ENCODE results near the gene CEP152. TPM values are rescaled to one million over a fixed set of nuclear protein-coding genes. Genes with fewer than 3 reads are reported as not detected.

Gene CEP152
- total and polyA plus RNA-seq, 9 of the 15 experiments (the other 6 are each of a cell fraction or from before 2014, with no cell fraction given): 9.9 to 43.0 (median 23.6) TPM

DNA sequence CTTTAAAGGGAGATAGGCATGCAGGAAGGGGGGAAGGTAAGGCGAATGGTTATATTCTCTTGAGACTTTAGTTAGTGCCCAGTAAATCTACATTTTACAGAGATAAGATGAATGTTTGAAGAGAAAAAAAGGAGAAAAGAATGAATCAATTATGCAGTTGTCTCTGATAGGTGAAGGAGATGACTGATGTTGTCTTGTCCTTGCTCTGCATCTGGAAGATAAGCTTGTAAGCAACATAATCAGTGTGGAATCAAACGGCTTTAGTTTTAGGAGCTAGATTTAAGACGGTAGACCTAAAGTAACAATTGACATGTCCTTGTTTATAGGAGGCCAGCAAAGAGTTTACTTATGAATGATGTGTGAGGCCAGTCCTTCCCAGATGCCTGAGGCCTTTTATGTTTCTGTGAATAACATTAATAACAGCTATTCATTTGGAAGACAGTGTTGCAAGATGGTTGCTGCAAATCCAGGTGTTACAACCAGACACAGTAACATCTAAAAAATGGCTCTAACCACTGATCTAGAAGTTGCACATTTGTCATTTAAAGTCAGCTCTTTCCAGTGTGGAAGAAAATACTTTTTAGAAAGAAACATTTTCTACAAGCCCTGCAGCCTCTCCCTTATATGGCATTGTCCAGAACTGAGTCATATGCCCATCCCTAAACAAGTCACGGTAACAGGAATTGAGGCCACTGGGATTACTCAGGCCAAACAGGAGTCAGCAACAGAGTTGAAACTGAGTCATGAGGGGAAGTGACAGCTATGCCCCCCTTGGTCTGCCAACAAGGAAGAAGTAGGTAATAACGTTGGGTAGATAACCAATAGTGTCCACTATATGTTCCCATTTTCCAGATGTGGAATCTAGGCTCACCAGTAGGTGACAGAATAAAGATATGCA, 87.9 kb downstream of the CEP152 start (continued):
- TF ChIP-seq, protein P1, sequence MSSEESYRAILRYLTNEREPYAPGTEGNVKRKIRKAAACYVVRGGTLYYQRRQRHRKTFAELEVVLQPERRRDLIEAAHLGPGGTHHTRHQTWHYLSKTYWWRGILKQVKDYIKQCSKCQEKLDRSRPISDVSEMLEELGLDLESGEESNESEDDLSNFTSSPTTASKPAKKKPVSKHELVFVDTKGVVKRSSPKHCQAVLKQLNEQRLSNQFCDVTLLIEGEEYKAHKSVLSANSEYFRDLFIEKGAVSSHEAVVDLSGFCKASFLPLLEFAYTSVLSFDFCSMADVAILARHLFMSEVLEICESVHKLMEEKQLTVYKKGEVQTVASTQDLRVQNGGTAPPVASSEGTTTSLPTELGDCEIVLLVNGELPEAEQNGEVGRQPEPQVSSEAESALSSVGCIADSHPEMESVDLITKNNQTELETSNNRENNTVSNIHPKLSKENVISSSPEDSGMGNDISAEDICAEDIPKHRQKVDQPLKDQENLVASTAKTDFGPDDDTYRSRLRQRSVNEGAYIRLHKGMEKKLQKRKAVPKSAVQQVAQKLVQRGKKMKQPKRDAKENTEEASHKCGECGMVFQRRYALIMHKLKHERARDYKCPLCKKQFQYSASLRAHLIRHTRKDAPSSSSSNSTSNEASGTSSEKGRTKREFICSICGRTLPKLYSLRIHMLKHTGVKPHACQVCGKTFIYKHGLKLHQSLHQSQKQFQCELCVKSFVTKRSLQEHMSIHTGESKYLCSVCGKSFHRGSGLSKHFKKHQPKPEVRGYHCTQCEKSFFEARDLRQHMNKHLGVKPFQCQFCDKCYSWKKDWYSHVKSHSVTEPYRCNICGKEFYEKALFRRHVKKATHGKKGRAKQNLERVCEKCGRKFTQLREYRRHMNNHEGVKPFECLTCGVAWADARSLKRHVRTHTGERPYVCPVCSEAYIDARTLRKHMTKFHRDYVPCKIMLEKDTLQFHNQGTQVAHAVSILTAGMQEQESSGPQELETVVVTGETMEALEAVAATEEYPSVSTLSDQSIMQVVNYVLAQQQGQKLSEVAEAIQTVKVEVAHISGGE (CRISPR knock-in tag; IDR thresholded peaks at IDR 0.05): 0 out of 6 replicates have a peak, but pooled peaks of 1 of the 3 experiments have one; percentile 9
- TF ChIP-seq, protein P2, sequence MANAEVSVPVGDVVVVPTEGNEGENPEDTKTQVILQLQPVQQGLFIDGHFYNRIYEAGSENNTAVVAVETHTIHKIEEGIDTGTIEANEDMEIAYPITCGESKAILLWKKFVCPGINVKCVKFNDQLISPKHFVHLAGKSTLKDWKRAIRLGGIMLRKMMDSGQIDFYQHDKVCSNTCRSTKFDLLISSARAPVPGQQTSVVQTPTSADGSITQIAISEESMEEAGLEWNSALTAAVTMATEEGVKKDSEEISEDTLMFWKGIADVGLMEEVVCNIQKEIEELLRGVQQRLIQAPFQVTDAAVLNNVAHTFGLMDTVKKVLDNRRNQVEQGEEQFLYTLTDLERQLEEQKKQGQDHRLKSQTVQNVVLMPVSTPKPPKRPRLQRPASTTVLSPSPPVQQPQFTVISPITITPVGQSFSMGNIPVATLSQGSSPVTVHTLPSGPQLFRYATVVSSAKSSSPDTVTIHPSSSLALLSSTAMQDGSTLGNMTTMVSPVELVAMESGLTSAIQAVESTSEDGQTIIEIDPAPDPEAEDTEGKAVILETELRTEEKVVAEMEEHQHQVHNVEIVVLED (CRISPR knock-in tag; IDR thresholded peaks at IDR 0.05): no peak
- no peak for TF ChIP-seq IFI16 (CRISPR knock-in tag; IDR thresholded peaks at IDR 0.05)
- TF ChIP-seq, protein P3, sequence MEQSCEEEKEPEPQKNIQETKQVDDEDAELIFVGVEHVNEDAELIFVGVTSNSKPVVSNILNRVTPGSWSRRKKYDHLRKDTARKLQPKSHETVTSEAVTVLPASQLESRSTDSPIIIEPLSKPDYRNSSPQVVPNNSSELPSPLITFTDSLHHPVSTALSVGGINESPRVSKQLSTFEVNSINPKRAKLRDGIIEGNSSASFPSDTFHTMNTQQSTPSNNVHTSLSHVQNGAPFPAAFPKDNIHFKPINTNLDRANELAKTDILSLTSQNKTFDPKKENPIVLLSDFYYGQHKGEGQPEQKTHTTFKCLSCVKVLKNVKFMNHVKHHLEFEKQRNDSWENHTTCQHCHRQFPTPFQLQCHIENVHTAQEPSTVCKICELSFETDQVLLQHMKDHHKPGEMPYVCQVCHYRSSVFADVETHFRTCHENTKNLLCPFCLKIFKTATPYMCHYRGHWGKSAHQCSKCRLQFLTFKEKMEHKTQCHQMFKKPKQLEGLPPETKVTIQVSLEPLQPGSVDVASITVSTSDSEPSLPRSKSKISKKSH (CRISPR knock-in tag; IDR thresholded peaks at IDR 0.05): no peak
- TF ChIP-seq, protein P4, sequence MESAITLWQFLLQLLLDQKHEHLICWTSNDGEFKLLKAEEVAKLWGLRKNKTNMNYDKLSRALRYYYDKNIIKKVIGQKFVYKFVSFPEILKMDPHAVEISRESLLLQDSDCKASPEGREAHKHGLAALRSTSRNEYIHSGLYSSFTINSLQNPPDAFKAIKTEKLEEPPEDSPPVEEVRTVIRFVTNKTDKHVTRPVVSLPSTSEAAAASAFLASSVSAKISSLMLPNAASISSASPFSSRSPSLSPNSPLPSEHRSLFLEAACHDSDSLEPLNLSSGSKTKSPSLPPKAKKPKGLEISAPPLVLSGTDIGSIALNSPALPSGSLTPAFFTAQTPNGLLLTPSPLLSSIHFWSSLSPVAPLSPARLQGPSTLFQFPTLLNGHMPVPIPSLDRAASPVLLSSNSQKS (CRISPR knock-in tag; IDR thresholded peaks at IDR 0.05): no peak
- no peak for TF ChIP-seq MCM2 (IDR thresholded peaks at IDR 0.05; ENCODE audit: low read depth)
- 0 out of 2 replicates have a peak, but pooled peaks have one; percentile 24 for TF ChIP-seq JUN (IDR thresholded peaks at IDR 0.05; ENCODE audit: borderline replicate concordance, low read depth, low read length)
- TF ChIP-seq JUN (CRISPR knock-in tag; IDR thresholded peaks at IDR 0.05; ENCODE audit: borderline replicate concordance): no peak
- TF ChIP-seq, protein P5, sequence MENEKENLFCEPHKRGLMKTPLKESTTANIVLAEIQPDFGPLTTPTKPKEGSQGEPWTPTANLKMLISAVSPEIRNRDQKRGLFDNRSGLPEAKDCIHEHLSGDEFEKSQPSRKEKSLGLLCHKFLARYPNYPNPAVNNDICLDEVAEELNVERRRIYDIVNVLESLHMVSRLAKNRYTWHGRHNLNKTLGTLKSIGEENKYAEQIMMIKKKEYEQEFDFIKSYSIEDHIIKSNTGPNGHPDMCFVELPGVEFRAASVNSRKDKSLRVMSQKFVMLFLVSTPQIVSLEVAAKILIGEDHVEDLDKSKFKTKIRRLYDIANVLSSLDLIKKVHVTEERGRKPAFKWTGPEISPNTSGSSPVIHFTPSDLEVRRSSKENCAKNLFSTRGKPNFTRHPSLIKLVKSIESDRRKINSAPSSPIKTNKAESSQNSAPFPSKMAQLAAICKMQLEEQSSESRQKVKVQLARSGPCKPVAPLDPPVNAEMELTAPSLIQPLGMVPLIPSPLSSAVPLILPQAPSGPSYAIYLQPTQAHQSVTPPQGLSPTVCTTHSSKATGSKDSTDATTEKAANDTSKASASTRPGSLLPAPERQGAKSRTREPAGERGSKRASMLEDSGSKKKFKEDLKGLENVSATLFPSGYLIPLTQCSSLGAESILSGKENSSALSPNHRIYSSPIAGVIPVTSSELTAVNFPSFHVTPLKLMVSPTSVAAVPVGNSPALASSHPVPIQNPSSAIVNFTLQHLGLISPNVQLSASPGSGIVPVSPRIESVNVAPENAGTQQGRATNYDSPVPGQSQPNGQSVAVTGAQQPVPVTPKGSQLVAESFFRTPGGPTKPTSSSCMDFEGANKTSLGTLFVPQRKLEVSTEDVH (IDR thresholded peaks at IDR 0.05; ENCODE audit: low read depth, partially characterized antibody): no peak
- TF ChIP-seq, protein P6, sequence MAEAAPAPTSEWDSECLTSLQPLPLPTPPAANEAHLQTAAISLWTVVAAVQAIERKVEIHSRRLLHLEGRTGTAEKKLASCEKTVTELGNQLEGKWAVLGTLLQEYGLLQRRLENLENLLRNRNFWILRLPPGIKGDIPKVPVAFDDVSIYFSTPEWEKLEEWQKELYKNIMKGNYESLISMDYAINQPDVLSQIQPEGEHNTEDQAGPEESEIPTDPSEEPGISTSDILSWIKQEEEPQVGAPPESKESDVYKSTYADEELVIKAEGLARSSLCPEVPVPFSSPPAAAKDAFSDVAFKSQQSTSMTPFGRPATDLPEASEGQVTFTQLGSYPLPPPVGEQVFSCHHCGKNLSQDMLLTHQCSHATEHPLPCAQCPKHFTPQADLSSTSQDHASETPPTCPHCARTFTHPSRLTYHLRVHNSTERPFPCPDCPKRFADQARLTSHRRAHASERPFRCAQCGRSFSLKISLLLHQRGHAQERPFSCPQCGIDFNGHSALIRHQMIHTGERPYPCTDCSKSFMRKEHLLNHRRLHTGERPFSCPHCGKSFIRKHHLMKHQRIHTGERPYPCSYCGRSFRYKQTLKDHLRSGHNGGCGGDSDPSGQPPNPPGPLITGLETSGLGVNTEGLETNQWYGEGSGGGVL (CRISPR knock-in tag; IDR thresholded peaks at IDR 0.05): no peak
- no peak for TF ChIP-seq ZNF253 (CRISPR knock-in tag; conservative IDR thresholded peaks at IDR 0.05)
- peak; percentile 52; the same call in 1 of the 2 replicates for TF ChIP-seq TCF3 (CRISPR knock-in tag; IDR thresholded peaks at IDR 0.05)
